Esophagus (tissue), 2 donors: Measurements from ENCODE around the gene LYPD5. TPM values are rescaled to one million over a fixed set of nuclear protein-coding genes. Genes with fewer than 3 reads are reported as not detected.
A peak's percentile ranks its signal among the peaks of the same experiment; 100 is the strongest.

Experiments
- H3K27ac ChIP-seq, 2 donors: one replicate each; pipeline ENCODE4 v1.5.1; 2013; ENCODE audit warnings: low read depth in 2 of 2, mild to moderate bottlenecking in 2 of 2, inconsistent platforms in 1 of 2, low read length in 1 of 2, moderate library complexity in 1 of 2
- H3K27me3 ChIP-seq, 2 donors: one replicate each; pipeline ENCODE4 v1.6.1; 2013; ENCODE audit warnings: low read length in 2 of 2, control low read depth in 1 of 2, mild to moderate bottlenecking in 1 of 2; ENCODE audit not compliant: insufficient read depth in 2 of 2, control insufficient read depth in 1 of 2
- H3K36me3 ChIP-seq, 2 donors: one replicate each; pipeline ENCODE4 v1.6.1; 2013; ENCODE audit warnings: low read length in 1 of 2; ENCODE audit not compliant: control insufficient read depth in 2 of 2, insufficient read depth in 2 of 2
- H3K4me1 ChIP-seq, 2 donors: one replicate each; pipeline ENCODE4 v1.6.1; 2013; ENCODE audit warnings: low read length in 1 of 2; ENCODE audit not compliant: control insufficient read depth in 2 of 2, insufficient read depth in 2 of 2
- H3K4me3 ChIP-seq, 2 donors: one replicate each; pipeline ENCODE4 v1.5.1; 2013; ENCODE audit warnings: low read length in 2 of 2, mild to moderate bottlenecking in 2 of 2, low read depth in 1 of 2, moderate library complexity in 1 of 2
- H3K9me3 ChIP-seq, 2 donors: one replicate each; pipeline ENCODE4 v1.6.1; 2013; ENCODE audit warnings: mild to moderate bottlenecking in 2 of 2, low read depth in 1 of 2, low read length in 1 of 2, moderate library complexity in 1 of 2; ENCODE audit not compliant: control insufficient read depth in 2 of 2, insufficient read depth in 1 of 2
- WGBS, 2 donors: extraction: QIAGEN DNeasy Blood & Tissue Kit; methylation state at CpG; one replicate each; pipeline ENCODE4 v1.1.7; 2013; 5-methylcytosine and 5-hydroxymethylcytosine counted together
- polyA plus RNA-seq, 2 donors: library from polyadenylated mRNA; stranded (reverse); fragments of 200-250 nt; gene quantifications; one replicate each; pipeline ENCODE4 v1.2.3, GENCODE V29; 2013
- donor health status: healthy with polysubstance abuse.
- donor health status: Bipolar disorder and iron deficiency.

Gene LYPD5
- polyA plus RNA-seq, 2 donors, result 3.8 to 12.3 TPM

- no peaks in the 10 kb centered on the region for H3K27me3 ChIP-seq
- H3K4me1 ChIP-seq, result peaks cover 0 to 9% of the 10 kb centered on the region in 2 donors
- 91 to 94% methylated on average over 3 of the region's 3 CpGs for WGBS, 2 donors
- H3K27ac ChIP-seq, result no peak overlapping the region
- no peaks in the 10 kb centered on the region for H3K36me3 ChIP-seq
- no peaks in the 10 kb centered on the region for H3K9me3 ChIP-seq
- no peak overlapping the region for H3K4me3 ChIP-seq
Observed at GRCh38 chr19:43762814-43763213, 39.4 kb downstream of the LYPD5 start.

- Histone ChIP-seq H3K4me1 (peaks cover 0 to 9% of the 10 kb centered on the region in 2 donors), H3K27ac (peak overlapping the region in 1 of 2 donors; percentile 40), H3K9me3 (no peaks in the 10 kb centered on the region), H3K36me3 (no peaks in the 10 kb centered on the region), H3K4me3 (no peak overlapping the region), H3K27me3 (no peaks in the 10 kb centered on the region)
- WGBS, 2 donors, result 90 to 93% methylated on average over 4 of the region's 4 CpGs
Observed at GRCh38 chr19:43760941-43761340, 41.3 kb downstream of the LYPD5 start.

- 35 to 55% methylated on average over 5 of the region's 5 CpGs for WGBS, 2 donors
- Histone ChIP-seq H3K27ac (peak overlapping the region; percentile 76 to 87), H3K4me1 (peaks cover 0 to 5% of the 10 kb centered on the region in 2 donors)
Observed at GRCh38 chr19:43759515-43759914, 42.7 kb downstream of the LYPD5 start.

GRCh38 chr19:43755256-43755801 lies 46.9 kb downstream of the LYPD5 start:
- Histone ChIP-seq H3K27ac (peak overlapping the region; percentile 97 to 100), H3K4me3 (peak overlapping the region; percentile 59 to 66), H3K27me3 (no peaks in the 10 kb centered on the region), H3K4me1 (no peaks in the 10 kb centered on the region), H3K9me3 (no peaks in the 10 kb centered on the region), H3K36me3 (no peaks in the 10 kb centered on the region)
- WGBS, 2 donors, result 0 to 1% methylated on average over 28 of the region's 28 CpGs

More at GRCh38 chr19:43759515-43759914, 42.7 kb downstream of the LYPD5 start:
- H3K9me3 ChIP-seq, result no peaks in the 10 kb centered on the region
- no peaks in the 10 kb centered on the region for H3K27me3 ChIP-seq
- H3K36me3 ChIP-seq, result no peaks in the 10 kb centered on the region
- H3K4me3 ChIP-seq, result no peak overlapping the region

GRCh38 chr19:43754503-43755255 lies 47.6 kb downstream of the LYPD5 start, which contains the start of gene SMG9:
SMG9 (minus strand) TSS chr19:43754962; CDS start chr19:43750741, 4,221 bp downstream.
- Histone ChIP-seq H3K27me3 (no peaks in the 10 kb centered on the region), H3K9me3 (no peaks in the 10 kb centered on the region), H3K4me1 (no peaks in the 10 kb centered on the region), H3K4me3 (peak within 1 kb of the TSS; percentile 59 to 66), H3K36me3 (peaks cover 0 to 3% of the 10 kb centered on the region in 2 donors), H3K27ac (peak within 1 kb of the TSS; percentile 97 to 100)
- whole genome bisulfite sequencing, 2 donors, result 0% methylated on average over 79 of the region's 79 CpGs

GRCh38 chr19:43754253-43754502 lies 48.1 kb downstream of the LYPD5 start:
- 0% methylated on average over 11 of the region's 11 CpGs for WGBS, 2 donors
- no peaks in the 10 kb centered on the region for H3K9me3 ChIP-seq
- H3K36me3 ChIP-seq, result peaks cover 0 to 3% of the 10 kb centered on the region in 2 donors
- peaks cover 0 to 2% of the 10 kb centered on the region in 2 donors for H3K4me1 ChIP-seq
- peak overlapping the region; percentile 59 to 66 for H3K4me3 ChIP-seq
- H3K27ac ChIP-seq, result peak overlapping the region; percentile 97 to 100
- no peaks in the 10 kb centered on the region for H3K27me3 ChIP-seq

- 89 to 91% methylated on average over 6 of the region's 6 CpGs for WGBS, 2 donors
- peaks cover 0 to 2% of the 10 kb centered on the region in 2 donors for H3K4me1 ChIP-seq
- no peak overlapping the region for H3K27ac ChIP-seq
- no peaks in the 10 kb centered on the region for H3K27me3 ChIP-seq
- no peaks in the 10 kb centered on the region for H3K9me3 ChIP-seq
- peaks cover 4 to 9% of the 10 kb centered on the region in 2 donors for H3K36me3 ChIP-seq
- H3K4me3 ChIP-seq, result no peak overlapping the region
Observed at GRCh38 chr19:43752287-43752875, 49.9 kb downstream of the LYPD5 start.

- H3K27ac ChIP-seq, result peak overlapping the region in 1 of 2 donors; percentile 36
- H3K9me3 ChIP-seq, result no peaks in the 10 kb centered on the region
- no peaks in the 10 kb centered on the region for H3K27me3 ChIP-seq
- no peak overlapping the region for H3K4me3 ChIP-seq
- peaks cover 7 to 17% of the 10 kb centered on the region in 2 donors for H3K36me3 ChIP-seq
- peaks cover 0 to 2% of the 10 kb centered on the region in 2 donors for H3K4me1 ChIP-seq
- WGBS, 2 donors, result 82 to 87% methylated on average over 4 of the region's 4 CpGs
Observed at GRCh38 chr19:43751466-43752220, 50.6 kb downstream of the LYPD5 start.

- no peaks in the 10 kb centered on the region for H3K9me3 ChIP-seq
- H3K27me3 ChIP-seq, result no peaks in the 10 kb centered on the region
- peaks cover 0 to 2% of the 10 kb centered on the region in 2 donors for H3K4me1 ChIP-seq
- no peak overlapping the region for H3K4me3 ChIP-seq
- peaks cover 9 to 17% of the 10 kb centered on the region in 2 donors for H3K36me3 ChIP-seq
- 97 to 100% methylated on average over 1 of the region's 1 CpG for WGBS, 2 donors
- no peak overlapping the region for H3K27ac ChIP-seq
Observed at GRCh38 chr19:43749898-43750297, 52.3 kb downstream of the LYPD5 start.
